ENCODE measurements around the gene LRCH4. TPM values are rescaled to one million over a fixed set of nuclear protein-coding genes. Genes with fewer than 3 reads are reported as not detected.

LRCH4 gene
- total and polyA plus RNA-seq, 2 of the 13 experiments (the other 11 are each of a cell fraction or from before 2014, with no cell fraction given): 7.0 to 9.3 TPM

DNA sequence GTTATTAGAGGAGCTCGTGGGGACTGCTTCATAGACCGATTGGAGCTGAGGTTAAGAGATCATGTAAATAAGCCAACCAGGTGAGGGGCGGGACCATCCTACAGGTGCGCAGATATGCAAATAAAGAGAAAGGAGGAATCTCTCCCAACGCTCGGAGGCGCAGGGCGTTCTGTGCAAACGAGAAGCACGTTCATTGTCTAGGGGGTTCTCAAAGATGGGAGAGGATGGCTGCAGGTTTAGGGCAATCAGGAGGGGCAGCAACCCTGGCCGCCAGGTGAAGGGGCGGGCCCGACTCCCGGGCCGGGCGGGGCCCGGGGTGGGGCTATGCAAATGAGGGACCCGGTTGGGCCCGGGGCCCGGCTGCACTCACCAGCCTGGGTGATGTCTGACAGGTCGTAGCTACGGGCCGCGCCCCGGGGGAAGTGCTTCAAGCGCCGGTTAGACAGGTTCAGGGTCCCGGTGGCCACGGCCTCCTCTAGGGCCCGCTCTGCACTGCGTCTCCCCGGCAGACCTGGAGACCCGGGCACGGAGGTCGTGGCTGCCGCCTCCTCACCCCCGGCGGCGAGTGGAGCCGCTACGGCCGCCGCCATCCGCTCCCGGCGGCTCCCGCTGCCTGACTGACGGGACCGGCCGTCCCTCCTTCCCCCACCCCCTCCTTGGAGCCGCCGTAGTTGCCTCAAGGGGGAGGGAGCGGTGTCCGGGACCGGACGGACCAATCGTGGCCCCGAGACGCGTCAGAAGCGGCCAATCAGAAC lies at the start of gene LRCH4 (continued):
- TF ChIP-seq, protein P1, sequence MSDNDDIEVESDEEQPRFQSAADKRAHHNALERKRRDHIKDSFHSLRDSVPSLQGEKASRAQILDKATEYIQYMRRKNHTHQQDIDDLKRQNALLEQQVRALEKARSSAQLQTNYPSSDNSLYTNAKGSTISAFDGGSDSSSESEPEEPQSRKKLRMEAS (IDR thresholded peaks at IDR 0.05): peak; percentile 47; the same call in 1 of the 2 replicates
- TF ChIP-seq BCL6 (CRISPR knock-in tag; IDR thresholded peaks at IDR 0.05): peak; percentile 60
- peak; percentile 51; the same call in 1 of the 2 replicates for TF ChIP-seq YEATS4 (CRISPR knock-in tag; IDR thresholded peaks at IDR 0.05; ENCODE audit: borderline replicate concordance)
- TF ChIP-seq, protein P2, sequence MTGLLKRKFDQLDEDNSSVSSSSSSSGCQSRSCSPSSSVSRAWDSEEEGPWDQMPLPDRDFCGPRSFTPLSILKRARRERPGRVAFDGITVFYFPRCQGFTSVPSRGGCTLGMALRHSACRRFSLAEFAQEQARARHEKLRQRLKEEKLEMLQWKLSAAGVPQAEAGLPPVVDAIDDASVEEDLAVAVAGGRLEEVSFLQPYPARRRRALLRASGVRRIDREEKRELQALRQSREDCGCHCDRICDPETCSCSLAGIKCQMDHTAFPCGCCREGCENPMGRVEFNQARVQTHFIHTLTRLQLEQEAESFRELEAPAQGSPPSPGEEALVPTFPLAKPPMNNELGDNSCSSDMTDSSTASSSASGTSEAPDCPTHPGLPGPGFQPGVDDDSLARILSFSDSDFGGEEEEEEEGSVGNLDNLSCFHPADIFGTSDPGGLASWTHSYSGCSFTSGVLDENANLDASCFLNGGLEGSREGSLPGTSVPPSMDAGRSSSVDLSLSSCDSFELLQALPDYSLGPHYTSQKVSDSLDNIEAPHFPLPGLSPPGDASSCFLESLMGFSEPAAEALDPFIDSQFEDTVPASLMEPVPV (CRISPR knock-in tag; IDR thresholded peaks at IDR 0.05): peak; percentile 68; the same call in 1 of the 2 replicates
- TF ChIP-seq ZNF430 (CRISPR knock-in tag; IDR thresholded peaks at IDR 0.05): peak; percentile 56
- no peak for TF ChIP-seq MTA1 (CRISPR knock-in tag; IDR thresholded peaks at IDR 0.05; ENCODE audit: borderline replicate concordance)
- TF ChIP-seq, protein P3, sequence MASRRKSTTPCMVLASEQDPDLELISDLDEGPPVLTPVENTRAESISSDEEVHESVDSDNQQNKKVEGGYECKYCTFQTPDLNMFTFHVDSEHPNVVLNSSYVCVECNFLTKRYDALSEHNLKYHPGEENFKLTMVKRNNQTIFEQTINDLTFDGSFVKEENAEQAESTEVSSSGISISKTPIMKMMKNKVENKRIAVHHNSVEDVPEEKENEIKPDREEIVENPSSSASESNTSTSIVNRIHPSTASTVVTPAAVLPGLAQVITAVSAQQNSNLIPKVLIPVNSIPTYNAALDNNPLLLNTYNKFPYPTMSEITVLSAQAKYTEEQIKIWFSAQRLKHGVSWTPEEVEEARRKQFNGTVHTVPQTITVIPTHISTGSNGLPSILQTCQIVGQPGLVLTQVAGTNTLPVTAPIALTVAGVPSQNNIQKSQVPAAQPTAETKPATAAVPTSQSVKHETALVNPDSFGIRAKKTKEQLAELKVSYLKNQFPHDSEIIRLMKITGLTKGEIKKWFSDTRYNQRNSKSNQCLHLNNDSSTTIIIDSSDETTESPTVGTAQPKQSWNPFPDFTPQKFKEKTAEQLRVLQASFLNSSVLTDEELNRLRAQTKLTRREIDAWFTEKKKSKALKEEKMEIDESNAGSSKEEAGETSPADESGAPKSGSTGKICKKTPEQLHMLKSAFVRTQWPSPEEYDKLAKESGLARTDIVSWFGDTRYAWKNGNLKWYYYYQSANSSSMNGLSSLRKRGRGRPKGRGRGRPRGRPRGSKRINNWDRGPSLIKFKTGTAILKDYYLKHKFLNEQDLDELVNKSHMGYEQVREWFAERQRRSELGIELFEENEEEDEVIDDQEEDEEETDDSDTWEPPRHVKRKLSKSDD (CRISPR knock-in tag; IDR thresholded peaks at IDR 0.05; ENCODE audit: low read depth): no peak
- no peak for TF ChIP-seq WIZ (CRISPR knock-in tag; IDR thresholded peaks at IDR 0.05)
- TF ChIP-seq KDM1A (CRISPR knock-in tag; IDR thresholded peaks at IDR 0.05): no peak
- 0 out of 2 replicates have a peak, but pooled peaks have one; percentile 26 for TF ChIP-seq RBAK (CRISPR knock-in tag; IDR thresholded peaks at IDR 0.05)
- TF ChIP-seq TMF1 (CRISPR knock-in tag; IDR thresholded peaks at IDR 0.05; ENCODE audit: low read depth): peak; percentile 55; the same call in 1 of the 2 replicates
- no peak for TF ChIP-seq SMARCE1 (IDR thresholded peaks at IDR 0.05; ENCODE audit: borderline replicate concordance)
- no peak for TF ChIP-seq KLF11 (CRISPR knock-in tag; IDR thresholded peaks at IDR 0.05)
- TF ChIP-seq ZNF564 (CRISPR knock-in tag; IDR thresholded peaks at IDR 0.05): no peak
- TF ChIP-seq KDM3A (CRISPR knock-in tag; IDR thresholded peaks at IDR 0.05; ENCODE audit: low read depth): peak; percentile 90; the same call in 1 of the 2 replicates
- no peak for TF ChIP-seq CHD2 (IDR thresholded peaks at IDR 0.05; ENCODE audit: low read depth, low read length)
- no peak for TF ChIP-seq SATB2 (CRISPR knock-in tag; IDR thresholded peaks at IDR 0.05)
- no peak for TF ChIP-seq SMARCC2 (IDR thresholded peaks at IDR 0.05)
- peak; percentile 52; the same call in 1 of the 2 replicates for TF ChIP-seq NKX3-1 (CRISPR knock-in tag; IDR thresholded peaks at IDR 0.05)
- no peak for TF ChIP-seq ZBTB1 (CRISPR knock-in tag; IDR thresholded peaks at IDR 0.05; ENCODE audit: borderline replicate concordance)
- peak; percentile 74; the same call in 1 of the 2 replicates for TF ChIP-seq RXRA (CRISPR knock-in tag; IDR thresholded peaks at IDR 0.05)
- no peak; the same call in 1 of the 2 replicates for TF ChIP-seq SP1 (IDR thresholded peaks at IDR 0.05)
- TF ChIP-seq SP1 (CRISPR knock-in tag; IDR thresholded peaks at IDR 0.05): no peak
- 0 out of 2 replicates have a peak, but pooled peaks have one; percentile 16 for TF ChIP-seq FLYWCH1 (CRISPR knock-in tag; IDR thresholded peaks at IDR 0.05)
- TF ChIP-seq, protein P4, sequence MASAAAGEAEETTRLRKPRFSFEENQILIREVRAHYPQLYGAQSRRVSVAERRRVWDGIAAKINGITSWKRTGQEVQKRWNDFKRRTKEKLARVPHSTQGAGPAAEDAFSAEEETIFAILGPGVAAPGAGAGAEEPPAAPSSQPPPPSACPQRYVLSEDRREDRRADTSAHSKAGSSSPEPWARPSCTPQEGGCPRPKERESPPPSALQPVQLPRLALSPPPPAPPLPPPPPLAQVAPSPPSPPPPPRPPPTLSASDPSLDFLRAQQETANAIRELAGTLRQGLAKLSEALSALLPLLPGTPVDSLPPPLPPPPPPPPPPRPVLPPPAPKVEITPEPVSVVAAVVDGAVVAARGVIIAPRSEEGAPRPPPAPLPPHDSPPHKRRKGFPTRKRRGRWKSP (CRISPR knock-in tag; IDR thresholded peaks at IDR 0.05): no peak; the same call in 1 of the 2 replicates

Data from HepG2 (cell line).